NCI-H1436 (cell line): ENCODE results near the gene IFT20.

Experiments
- DNase-seq: peaks from one replicate; lab custom pipeline; 2025; lab: John Stamatoyannopoulos, UW

IFT20 gene, protein sequence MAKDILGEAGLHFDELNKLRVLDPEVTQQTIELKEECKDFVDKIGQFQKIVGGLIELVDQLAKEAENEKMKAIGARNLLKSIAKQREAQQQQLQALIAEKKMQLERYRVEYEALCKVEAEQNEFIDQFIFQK

DNA sequence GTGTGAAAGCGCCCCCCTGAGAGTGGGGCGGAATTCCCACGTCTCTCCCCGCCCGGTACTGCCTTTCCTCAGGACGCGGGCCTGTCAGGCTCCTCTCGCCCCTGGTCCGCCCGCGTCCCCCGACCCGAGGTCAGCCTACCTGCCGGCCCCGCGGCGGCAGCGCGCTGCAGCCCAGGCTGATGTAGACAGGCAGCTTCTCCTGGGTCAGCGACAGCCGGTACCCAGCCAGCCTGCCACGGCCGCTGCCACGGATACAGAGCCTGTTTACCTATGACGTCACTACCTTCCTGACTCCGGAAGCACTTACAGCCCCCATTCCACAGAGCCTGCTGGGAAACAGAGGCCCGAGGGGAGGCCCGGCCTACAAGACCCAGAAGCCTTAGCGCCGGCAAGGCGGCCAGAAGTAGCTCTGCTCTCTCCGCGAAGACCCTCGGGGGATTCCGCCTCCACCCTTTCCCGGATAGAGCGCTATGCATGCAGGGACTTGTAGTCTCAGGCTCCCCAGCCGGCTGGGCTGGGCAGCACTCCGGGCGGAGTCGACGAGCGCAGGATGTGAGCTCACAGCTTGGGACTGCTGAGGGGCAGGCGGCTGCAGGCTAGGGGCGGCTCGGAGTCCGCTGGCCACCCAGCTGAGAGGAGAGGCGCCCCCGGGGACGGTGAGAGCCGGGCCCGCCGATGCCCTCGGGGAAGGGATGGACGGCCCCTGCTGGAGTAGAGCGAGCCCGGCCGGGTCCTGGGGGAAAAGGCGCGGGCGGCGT is at the start of gene IFT20, which contains the start of gene TNFAIP1:
TSS of gene IFT20 (minus strand) at position 272 of the 758 bp plus-strand sequence. CDS start 3,487 bp downstream, outside the sequence.
TSS of gene TNFAIP1 (plus strand) at position 561 of the 758 bp plus-strand sequence. CDS start 3,761 bp downstream, outside the sequence.
- peak; percentile 100 for DNase-seq

DNA sequence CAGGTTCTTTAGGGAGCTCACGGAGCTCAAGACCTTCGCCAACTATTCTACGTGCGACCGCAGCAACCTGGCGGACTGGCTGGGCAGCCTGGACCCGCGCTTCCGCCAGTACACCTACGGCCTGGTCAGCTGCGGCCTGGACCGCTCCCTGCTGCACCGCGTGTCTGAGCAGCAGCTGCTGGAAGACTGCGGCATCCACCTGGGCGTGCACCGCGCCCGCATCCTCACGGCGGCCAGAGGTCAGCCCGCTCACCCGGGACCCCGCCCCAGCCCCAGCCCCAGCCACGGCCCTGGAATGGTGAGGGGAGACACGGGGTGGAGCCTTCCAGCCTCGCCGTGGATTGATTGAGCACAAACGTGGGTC is 49.7 kb upstream of the IFT20 start:
- DNase-seq: no peak

DNA sequence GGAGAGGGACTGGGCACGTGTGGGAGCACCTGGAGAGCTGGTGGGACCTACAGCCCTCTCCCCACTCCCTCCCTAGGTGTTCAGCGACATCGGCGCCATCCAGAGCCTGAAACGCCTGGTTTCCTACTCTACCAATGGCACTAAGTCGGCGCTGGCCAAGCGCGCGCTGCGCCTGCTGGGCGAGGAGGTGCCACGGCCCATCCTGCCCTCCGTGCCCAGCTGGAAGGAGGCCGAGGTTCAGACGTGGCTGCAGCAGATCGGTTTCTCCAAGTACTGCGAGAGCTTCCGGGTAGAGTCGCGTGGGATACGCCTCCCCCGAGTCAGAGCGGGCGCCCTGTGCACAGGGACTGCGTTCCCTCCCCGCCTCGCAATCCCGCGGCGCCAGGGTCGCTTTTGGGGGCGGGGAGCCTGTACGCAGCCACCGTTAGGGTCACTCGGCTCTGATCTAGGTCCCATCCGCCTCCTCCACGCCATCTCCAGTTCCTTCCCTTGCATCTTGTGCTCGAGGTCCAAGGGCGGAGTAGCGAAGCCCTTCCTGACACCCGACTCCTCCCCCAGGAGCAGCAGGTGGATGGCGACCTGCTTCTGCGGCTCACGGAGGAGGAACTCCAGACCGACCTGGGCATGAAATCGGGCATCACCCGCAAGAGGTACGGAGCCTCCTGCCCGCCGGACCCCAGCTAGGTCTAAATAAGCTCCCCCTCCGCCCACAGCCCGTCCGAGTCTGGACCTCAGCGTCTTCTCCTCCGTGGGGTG is 49.2 kb upstream of the IFT20 start:
- peak; percentile 75 for DNase-seq

DNA sequence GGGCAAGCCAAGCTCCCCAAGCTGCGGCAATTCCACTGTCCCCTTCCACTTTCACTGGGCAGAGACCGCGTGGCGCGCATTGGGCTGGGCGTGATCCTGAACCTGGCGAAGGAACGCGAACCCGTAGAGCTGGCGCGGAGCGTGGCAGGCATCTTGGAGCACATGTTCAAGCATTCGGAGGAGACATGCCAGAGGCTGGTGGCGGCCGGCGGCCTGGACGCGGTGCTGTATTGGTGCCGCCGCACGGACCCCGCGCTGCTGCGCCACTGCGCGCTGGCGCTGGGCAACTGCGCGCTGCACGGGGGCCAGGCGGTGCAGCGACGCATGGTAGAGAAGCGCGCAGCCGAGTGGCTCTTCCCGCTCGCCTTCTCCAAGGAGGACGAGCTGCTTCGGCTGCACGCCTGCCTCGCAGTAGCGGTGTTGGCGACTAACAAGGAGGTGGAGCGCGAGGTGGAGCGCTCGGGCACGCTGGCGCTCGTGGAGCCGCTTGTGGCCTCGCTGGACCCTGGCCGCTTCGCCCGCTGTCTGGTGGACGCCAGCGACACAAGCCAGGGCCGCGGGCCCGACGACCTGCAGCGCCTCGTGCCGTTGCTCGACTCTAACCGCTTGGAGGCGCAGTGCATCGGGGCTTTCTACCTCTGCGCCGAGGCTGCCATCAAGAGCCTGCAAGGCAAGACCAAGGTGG is 46.0 kb upstream of the IFT20 start:
- DNase-seq: no peak

DNA sequence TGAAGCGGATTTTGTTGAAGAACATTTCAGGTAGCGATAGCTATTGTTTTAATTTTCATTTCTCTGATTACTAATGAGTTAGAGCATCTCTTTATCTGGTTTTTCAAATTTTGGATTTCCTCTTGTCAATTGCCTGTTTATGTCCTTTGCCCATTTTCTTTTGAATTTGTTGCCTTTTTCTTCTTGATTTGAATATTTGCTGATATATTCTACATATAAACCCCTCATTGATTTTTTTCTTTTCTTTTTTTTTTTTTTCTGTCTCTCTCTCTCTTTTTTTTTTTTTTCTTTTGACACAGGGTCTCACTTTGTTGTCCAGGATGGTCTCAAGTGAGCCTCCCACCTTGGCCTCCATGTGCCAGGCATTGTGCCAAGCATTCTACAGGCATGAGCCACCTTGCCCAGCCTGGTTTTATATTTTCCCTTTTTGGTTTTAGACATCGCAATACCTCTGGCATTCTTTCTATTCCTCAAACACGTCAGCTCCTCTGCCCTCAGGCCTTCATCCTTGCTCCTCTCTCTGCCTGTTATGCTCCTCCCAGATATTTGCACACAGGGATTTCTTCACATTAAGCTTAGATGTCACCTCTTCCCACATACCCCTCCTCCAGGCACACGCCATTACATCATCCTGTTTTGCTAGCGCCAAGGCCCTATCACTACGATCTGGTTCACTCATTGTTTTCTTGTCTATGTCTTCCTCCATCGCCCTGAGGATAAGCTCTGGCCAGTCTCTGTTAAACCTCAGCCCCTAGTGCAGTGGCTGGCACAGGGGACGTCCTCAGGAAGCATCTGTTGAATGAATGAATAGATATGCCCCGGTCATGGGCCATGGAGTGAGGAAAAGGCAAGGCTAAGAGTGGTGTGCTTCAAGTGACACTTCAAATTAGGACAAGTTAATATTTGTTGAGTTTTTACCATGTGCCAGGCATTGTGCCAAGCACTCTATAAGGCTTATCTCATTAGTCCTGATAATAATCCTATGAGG is 44.8 kb upstream of the IFT20 start:
- DNase-seq: no peak

DNA sequence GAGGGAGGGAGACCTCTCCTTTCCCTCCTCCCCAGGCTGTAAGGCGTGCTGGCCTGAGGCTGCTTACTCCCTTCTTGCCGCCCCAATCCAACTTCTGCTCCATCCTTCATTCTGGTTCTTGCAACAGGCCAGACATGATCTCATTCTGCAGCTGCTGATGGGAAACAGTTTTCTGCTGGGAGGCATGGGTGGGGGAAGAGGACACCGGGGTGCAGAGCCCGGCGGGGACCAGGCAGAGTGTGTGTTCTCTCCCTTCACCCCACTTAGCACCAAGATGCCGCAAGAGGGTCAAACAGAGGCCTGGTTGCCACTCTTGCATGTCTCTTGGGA is 37.6 kb upstream of the IFT20 start:
- DNase-seq: no peak

DNA sequence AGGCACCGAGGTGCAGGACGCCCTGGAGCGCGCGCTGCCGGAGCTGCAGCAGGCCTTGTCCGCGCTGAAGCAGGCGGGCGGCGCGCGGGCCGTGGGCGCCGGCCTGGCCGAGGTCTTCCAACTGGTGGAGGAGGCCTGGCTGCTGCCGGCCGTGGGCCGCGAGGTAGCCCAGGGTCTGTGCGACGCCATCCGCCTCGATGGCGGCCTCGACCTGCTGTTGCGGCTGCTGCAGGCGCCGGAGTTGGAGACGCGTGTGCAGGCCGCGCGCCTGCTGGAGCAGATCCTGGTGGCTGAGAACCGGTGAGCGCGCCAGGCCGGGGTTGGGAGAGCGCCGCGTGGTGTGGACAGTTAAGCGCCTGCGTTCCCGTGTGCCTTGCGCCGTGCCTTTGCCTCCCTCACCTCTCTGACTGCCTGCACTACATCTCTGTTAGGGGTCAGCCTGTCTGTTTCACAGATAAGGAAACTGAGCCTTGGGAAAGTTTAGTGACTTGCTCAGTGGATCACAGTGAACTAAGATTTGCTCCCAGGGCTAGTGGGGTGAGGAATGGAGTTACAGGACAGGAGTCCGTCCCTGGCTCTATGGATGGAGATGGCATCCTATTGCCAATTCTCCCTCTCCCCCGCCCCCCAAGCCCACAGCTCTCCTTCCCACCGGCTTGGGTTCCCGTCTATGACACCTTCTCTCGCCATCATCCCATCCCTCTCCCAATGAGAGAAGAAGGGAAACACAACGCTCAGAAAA is 37.1 kb upstream of the IFT20 start:
- DNase-seq: peak; percentile 23

DNA sequence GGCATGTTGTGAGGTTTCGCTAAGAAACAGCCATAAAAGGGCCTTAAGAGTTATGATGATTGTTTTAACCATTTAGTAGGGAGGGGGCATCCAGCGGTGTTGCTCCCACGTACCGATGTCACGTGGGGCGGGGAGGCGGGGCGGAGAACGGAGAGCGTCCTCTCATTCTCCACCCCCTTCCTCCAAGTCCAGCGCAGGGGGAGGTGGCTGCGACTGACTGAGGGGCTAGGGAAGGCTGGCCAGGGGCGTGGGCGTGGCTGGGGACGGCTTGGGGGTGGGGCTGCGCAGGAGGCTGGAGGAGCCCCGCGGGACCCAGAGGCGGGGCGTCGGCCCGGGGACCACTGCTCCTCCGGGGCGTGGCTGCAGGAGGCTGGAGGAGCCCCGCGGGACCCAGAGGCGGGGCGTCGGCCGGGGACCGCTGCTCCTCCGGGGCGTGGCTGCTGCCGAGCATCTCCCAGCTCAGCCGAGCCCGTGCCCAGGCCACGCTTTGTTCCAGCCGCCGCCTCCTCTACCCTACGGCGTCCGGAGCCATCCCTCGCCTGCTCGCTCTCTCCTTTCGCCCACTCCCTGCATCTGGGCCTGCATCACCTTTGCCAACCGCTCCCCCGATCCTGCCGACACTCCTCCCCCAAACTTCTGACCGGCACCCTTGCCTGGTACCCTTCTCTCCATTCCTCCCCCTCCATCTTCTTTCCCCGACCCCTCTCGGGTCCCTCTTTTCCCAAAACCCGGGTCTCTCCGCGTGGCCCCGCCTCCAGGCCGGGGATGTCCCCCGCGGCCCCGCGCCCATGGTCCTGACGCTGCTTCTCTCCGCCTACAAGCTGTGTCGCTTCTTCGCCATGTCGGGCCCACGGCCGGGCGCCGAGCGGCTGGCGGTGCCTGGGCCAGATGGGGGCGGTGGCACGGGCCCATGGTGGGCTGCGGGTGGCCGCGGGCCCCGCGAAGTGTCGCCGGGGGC is 36.3 kb upstream of the IFT20 start, which contains the start of gene SARM1:
TSS of gene SARM1 (plus strand) at position 450 of the 958 bp plus-strand sequence. CDS start at position 789, 339 bp downstream.
- peak; percentile 99 for DNase-seq

DNA sequence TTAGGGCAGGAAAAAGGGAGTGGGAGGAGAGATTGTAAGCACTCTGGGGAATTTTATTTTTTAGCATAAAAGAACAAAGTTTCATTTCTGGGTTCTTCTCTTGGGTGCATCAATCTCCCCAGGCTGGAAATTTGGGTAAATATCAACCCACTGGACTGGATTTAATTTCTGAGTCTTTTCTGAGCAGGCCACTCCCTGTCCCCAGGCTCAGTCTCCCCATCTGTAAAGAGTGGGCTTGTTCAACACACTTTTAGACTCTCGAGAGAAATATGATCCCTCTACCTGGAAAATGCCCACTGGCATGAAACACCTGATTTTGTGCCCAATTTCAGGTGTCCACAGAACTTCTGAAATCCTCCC is 35.5 kb upstream of the IFT20 start:
- DNase-seq: no peak

DNA sequence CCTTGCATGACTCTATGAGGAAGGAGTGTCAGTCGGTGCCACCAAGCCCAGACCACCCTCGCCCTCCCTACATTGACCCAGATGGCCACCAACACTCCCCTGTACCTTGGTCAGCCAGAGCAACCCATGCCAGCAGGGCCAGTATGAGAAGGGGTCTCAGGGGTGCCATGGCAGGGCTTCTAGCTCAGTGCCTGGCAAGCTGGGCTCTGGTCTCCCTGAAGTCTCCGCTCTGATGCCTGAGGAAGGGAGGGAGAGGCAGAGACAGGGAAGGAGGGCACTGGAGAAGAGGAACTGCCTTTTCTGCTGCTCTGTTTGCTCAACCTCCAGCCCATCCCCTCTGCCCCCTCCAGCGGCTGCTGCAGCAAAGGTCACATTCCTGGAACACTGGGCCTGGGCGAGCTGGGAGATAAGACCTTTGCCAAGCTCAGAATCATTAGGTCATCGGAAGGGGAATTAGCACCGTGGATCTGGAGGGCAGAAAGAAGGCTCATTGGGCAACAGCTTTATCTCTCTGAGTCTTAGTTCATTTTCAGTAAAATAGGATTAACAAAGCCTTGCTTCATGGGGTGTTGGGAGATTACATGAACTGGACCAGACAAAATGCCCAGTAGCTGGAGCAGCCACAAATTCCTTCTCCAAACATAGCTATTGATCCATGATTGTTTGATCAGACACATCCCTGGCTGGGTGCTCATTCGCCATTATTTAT is 34.9 kb upstream of the IFT20 start, which contains the start of gene VTN:
TSS of gene VTN (minus strand) at position 273 of the 709 bp plus-strand sequence. CDS start at position 169, 104 bp downstream.
- DNase-seq: no peak

DNA sequence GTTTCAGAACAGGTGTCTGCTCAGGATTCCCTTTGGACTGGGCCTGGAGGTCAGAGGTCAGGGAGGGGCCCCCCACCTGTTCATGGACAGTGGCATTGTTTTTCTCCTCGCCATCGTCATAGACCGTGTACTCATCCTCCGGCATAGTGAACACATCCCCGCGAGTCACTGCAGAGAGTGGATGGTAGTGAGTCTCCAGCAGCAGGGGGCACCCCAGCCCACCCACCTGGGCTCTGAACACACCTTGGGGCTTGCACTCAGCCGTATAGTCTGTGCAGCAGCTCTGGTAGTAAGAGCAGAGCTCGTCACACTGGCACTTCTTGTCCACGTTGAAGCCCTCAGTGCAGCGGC is 34.4 kb upstream of the IFT20 start:
- no peak for DNase-seq

DNA sequence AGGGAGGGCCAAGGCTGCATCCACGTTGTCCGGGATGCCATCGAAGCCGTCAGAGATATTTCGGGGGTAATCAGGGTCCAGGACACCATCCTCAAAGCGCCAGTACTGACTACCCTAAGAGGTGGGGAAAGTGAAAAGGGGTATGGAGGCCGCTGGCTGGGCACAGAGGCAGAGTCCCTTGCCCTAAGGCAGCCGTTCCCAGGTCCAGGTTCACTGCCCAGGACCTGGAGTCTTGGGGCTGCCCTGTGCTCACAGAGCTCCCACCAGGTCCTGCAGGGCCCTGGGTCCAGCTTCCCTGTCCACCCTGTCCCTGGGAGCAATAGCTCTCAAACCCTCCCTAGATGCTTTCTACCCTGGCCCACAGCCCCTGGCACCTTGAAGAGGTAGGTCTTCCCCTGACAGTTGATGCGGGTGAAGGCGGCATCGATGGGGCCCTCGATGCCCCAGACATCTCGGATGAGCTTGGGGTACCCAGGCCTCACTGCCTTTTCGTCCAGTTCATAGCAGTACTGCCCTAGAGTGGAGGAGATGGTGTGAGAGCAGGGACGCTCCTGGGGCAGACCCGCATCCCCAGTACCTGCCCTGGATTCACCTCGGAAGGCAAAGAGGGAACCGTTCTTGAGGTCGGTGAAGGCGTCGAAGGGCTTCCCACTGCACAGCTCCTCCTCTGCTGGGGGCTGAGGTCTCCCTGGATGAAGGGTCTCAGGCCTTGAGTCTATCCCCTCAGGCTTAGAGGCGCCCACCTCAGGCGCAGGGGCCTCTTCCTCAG is 33.8 kb upstream of the IFT20 start:
- no peak for DNase-seq

DNA sequence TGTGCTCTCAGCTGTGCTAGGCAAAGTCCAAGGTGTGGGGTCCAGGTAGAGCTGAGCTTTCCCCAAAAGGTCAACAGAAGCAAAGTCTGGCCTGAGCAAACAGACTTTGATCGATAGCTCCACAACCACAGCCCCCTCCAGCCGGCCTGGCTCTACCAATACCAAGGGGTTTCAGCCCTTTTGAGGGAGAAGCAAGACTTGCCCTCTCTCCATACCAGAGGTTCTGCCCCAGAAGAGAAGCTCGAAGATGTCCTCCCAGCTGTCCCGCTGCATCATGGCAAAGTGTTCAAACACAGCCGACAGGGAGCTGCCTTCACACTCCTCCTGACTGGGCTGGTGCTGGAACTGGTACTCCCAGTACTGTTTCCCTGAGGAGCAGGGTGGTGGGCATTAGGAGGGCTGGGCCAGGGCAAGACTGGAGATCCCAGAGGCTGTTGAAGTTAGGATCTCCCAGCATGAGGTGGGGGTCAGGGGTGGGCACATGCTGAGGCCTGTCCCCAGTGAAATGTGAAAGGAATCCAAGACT is 33.1 kb upstream of the IFT20 start:
- no peak for DNase-seq

DNA sequence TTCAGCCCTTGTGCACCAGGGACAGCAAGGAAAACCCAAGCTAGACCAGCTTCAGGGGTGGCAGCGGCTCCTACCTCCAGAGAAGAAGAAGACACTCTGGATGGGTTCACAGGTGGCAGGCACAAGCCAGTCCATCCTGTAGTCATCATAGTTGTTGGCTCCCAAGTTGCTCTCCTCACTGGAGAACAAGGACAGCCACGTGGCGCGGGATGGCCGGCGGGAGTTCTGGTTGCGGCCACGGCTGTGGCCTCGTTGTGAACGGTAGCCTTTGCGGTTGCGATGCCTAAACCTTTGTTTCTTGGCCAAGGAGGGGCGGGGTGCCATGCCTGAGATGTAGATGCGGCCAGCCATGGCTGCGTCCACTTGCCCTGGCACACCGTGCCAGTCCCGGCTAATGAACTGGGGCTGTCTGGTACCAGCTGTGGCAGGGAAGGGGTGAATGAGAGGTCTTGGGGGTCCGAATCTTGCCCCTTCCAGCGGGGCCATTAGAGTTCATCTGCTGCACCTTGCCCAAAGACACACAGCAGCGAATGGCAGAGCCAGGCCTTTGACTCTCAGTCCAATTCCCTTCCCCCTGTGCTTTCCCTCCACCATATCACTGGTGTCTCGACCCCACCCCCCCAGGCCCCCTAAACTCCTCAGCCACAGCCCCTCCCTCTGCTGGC is 32.5 kb upstream of the IFT20 start:
- no peak for DNase-seq

DNA sequence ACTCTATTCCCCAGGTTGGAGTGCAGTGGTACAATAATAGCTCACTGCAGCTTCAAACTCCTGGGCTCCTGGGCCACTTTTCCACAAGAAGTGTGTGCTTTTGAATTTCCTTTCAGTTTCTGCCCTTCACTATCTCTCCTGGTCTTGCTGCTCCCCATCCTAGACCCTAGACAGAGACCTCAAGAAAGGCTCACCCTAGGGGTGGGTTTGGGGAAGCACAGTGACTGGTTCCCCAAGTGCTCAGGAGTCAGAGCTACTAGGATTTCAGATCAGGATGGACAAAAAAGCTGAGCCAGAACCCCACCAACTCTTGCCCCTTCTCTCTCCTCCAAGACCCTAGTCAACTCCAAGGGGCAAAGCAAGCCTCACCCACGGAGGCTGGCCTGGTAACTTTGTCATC is 31.3 kb upstream of the IFT20 start:
- DNase-seq: no peak

DNA sequence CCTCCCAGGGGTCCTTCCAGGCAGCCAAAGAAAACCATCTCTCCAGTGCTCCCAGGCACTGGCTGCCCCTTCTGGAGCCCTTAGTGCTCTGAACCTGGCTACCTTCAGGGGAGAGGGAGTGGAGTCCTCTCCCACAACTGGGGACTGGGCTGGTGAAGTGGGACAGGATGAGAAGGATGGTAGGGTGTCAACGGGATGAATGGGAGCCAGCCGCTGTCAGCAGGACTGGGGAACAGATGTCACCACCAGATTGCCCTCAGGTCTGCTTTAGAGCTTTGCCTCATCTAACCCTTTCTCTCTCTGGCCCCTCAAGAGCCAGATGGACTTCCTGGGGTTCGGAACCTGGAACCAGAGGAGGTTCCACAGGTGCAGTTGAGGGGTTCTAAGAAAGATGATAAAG is 30.2 kb upstream of the IFT20 start:
- no peak for DNase-seq
